A172 (cell line): ENCODE data around the gene HES1. TPM values are rescaled to one million over a fixed set of nuclear protein-coding genes. Genes with fewer than 3 reads are reported as not detected.
"Not testable (repeated sequence)": the region's sequence is repeated elsewhere in the genome, so short reads cannot be mapped to it uniquely, and the experiment has no call there.

ENCODE experiments used
- DNase-seq: peaks from one replicate; pipeline ENCODE4 v3.0.0-alpha.2; 2015; ENCODE audit warnings: low spot score
- total RNA-seq: library from RNA; depleted of rRNA; stranded (reverse); fragments of >200 nt; shearing (Covaris generic); gene quantifications from 2 replicates; pipeline ENCODE4 v1.2.3, GENCODE V29; 2014; rRNA removed

HES1 gene, protein sequence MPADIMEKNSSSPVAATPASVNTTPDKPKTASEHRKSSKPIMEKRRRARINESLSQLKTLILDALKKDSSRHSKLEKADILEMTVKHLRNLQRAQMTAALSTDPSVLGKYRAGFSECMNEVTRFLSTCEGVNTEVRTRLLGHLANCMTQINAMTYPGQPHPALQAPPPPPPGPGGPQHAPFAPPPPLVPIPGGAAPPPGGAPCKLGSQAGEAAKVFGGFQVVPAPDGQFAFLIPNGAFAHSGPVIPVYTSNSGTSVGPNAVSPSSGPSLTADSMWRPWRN
- total RNA-seq = 3.1 and 4.5 TPM in 2 replicates

- DNase-seq = peak; percentile 92
Measured at GRCh38 chr3:194135806-194136518, at the start of gene HES1. HES1 (plus strand) TSS chr3:194136148; CDS start chr3:194136381, 233 bp downstream.

GRCh38 chr3:194086388-194087075 lies 49.4 kb upstream of the HES1 start:
- DNase-seq = no peak

DNA sequence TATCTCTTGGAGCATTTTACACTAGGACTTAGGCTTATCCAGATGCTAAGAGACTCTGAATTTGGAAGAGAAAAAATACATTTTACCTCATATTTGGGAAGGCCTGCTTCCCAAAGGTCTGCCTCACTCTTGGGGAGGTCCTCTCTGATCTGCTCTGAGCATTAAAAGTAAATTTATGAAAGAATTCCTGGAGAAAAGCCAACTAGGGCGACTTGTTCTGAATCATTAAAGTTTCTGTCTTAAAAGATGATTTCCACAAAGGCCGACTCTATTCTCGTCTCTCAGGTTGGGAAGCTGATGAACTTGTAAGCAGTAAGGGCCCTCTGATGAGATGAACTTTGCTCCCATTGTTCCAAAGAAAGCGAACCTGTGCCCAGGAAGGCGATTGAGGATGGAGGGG lies 48.7 kb upstream of the HES1 start:
- no peak for DNase-seq

- DNase-seq = no peak
Measured at GRCh38 chr3:194087995-194088855, 47.7 kb upstream of the HES1 start.

- peak; percentile 100 for DNase-seq
Measured at GRCh38 chr3:194089357-194090177, 46.4 kb upstream of the HES1 start.

- DNase-seq = not testable (repeated sequence)
Measured at GRCh38 chr3:194090178-194090555, 45.8 kb upstream of the HES1 start.

DNA sequence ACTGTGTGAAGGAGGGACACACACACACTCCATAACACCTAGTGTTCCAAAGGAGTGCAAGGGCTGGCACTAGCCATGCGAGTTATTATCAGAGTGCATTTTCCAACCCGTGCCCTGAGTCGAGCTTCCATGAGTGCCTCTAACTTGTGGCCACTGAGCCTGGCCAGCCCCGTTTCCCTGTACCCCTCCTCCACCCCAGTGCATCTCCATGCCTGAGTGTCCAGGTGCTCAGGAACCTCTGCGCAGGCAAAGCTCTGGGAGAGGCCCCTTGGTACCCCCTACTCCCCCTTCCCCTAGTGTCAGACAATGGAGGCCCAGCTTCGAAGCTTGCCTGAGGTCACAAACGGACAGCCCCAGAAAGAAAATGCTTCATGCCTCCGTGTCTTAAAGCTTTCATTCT lies 45.2 kb upstream of the HES1 start:
- no peak for DNase-seq

DNA sequence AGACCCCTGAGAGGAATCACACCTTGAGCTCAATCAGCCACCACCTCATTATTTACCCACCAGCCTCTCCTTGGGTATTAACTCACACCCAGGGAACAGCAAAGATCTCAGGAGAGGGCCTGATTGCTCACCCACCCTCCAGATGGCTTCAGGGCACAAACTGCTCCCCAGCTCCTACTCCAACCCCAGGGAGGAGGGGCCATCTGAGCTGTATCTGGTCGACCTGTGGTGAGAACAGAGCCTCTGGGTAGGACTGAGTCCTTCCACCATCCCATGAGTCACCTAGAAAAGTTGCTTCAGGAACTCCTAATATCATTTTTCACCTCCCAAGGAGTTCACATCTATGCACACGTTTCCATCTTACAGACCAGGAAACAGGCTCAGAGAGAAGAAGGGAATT lies 44.8 kb upstream of the HES1 start:
- DNase-seq = peak; percentile 83

DNA sequence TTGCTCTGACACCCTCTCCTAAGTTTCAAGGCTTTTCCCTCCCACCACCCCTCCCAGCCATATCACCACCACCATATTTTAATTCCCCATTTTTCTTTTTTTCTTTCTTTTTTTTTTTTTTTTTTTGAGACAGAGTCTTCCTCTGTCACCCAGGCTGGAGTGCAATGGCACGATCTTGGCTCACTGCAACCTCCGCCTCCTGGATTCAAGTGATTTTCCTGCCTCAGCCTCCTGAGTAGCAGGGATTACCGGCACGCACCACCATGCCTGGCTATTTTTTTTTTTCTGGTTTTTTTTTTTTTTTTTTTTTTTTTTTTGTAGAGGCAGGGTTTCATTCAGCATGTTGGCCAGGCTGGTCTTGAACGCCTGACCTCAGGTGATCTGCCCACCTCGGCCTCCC lies 44.1 kb upstream of the HES1 start:
- not testable (repeated sequence) for DNase-seq

DNA sequence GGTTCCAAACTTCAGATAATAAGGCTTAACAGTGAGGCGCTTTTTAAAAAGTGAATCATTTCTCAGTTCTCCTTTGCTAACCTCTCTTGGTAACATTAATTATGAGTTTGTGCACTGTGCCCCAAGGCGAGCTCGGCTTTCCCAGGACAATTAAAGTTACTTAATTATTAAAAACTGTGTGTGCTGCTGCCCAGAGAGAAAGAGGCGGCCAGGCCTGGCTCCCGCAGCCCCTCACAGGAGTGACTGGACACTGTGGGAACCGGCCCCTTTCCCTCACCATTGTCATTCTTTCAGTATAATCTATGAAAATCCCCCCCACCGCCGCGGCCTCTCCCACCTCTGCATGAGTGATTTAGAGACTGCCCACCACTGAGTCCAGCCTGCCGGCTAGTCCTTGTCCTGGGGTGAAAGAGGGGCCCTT lies 43.1 kb upstream of the HES1 start:
- no peak for DNase-seq

DNA sequence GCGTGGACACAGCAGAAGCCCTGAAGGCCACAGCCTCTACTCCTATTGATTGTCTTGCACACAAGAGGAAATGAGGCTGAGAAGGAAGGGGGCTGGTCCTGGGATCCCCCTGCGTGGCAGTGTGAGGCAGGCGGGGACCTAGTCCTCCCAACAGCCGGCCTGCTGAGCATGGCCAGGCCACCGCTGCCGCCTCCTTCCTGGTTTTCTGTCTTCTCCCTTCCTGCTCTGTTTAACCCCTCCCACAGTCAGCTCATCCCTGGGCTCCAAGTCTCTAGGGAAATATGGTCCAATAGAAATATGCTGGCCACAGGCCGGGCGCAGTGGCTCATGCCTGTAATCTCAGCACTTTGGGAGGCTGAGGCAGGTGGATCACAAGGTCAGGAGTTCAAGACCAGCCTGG lies 42.1 kb upstream of the HES1 start:
- DNase-seq = no peak

DNA sequence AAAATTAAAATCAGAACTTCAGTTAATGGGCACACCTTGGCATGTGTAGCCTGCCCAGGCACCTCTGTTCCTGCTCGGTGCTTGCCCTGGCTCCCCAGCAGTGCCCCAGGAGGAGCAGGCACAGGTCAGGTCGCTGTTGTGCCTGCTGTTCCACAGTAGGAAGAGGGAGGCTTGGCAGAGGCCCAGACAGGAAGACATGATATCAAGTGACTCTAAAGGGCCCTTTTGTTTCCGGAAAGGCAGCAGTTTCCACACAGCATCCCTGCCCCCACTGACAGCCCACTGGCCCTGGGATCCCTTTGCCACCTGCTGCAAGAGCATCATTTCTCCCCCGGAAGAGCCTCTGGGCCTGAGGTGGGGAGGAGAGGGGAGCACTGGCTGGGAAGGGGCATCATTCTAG lies 40.5 kb upstream of the HES1 start:
- DNase-seq = no peak

GRCh38 chr3:194095902-194096301 lies 40.0 kb upstream of the HES1 start:
- no peak for DNase-seq

- DNase-seq = no peak
Measured at GRCh38 chr3:194097141-194097882, 38.6 kb upstream of the HES1 start.

DNA sequence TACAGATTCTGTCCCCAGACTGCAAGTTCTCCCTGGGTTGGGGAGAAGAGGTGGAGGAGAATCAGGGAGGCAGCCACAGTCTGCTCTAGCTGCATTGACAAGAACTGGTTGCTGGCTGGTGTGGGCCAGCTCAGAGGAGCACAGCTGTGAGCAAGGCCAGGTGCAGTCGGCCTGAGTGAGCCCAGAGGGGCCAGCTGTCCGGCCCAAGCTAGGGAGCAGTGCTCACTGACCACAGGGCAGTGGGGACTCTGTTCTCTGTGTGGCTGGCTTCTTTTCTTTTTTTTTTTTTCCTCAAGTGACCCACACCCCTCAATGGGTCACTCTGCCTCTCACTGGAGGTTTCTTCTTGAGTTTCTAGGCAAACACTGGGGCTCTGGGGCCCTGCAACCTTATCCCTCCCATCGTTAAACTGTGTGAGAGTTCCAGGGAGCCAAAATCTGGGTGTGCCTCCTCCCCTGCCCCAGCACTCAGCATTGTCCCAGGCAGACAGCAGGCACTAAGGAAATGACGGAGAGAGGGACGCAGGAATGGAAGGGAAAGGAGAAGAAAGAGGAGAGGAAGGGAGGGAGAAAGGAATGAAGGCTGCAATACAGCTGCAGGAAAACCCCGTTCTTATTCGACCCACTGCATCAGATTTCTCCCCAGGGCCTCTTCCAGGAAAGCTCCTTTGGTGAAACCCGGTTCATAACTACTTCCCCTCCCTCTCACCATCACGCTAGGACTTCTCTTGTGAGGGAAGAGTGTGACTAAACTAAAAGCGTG lies 37.7 kb upstream of the HES1 start:
- DNase-seq = no peak

- no peak for DNase-seq
Measured at GRCh38 chr3:194098843-194099183, 37.1 kb upstream of the HES1 start.

GRCh38 chr3:194099215-194099614 lies 36.7 kb upstream of the HES1 start:
- DNase-seq = no peak

GRCh38 chr3:194100856-194101390 lies 35.0 kb upstream of the HES1 start:
- DNase-seq = no peak
